H9 (cell line): Measurements from ENCODE around the gene ANO3. TPM values are rescaled to one million over a fixed set of nuclear protein-coding genes. Genes with fewer than 3 reads are reported as not detected.

Source experiments
- DNase-seq: peaks from one replicate; pipeline ENCODE4 v3.0.0-alpha.2; 2017
- H2AFZ ChIP-seq: one replicate; pipeline ENCODE4 v1.6.1; 2013; ENCODE audit warnings: mild to moderate bottlenecking, low read length, control low read depth, moderate library complexity
- H2AK5ac ChIP-seq: 2 replicates; pipeline ENCODE4 v1.6.1; 2013; ENCODE audit warnings: low read length, control low read depth, mixed read lengths; ENCODE audit not compliant: insufficient read length
- H2BK120ac ChIP-seq: one replicate; pipeline ENCODE4 v1.6.1; 2013; ENCODE audit warnings: low read depth, mild to moderate bottlenecking, low read length, control low read depth, inconsistent platforms; ENCODE audit not compliant: poor library complexity, severe bottlenecking
- H2BK12ac ChIP-seq: 2 replicates; pipeline ENCODE4 v1.6.1; 2013; ENCODE audit warnings: low read length, control low read depth, mixed read lengths, low read depth; ENCODE audit not compliant: insufficient read length
- H2BK15ac ChIP-seq: 2 replicates; pipeline ENCODE4 v1.6.1; 2013; ENCODE audit warnings: low read depth, low read length, control low read depth
- H2BK20ac ChIP-seq: one replicate; pipeline ENCODE4 v1.6.1; 2013; ENCODE audit warnings: low read depth, mild to moderate bottlenecking, low read length, control low read depth, inconsistent platforms; ENCODE audit not compliant: poor library complexity, severe bottlenecking
- H2BK5ac ChIP-seq: 2 replicates; pipeline ENCODE4 v1.6.1; 2013; ENCODE audit warnings: low read length, control low read depth, mixed read lengths; ENCODE audit not compliant: insufficient read length
- H3K14ac ChIP-seq: 2 replicates; pipeline ENCODE4 v1.6.1; 2013; ENCODE audit warnings: low read length, control low read depth; ENCODE audit not compliant: insufficient read depth
- H3K18ac ChIP-seq: 2 replicates; pipeline ENCODE4 v1.6.1; 2013; ENCODE audit warnings: low read depth, mild to moderate bottlenecking, mixed read lengths, low read length, control low read depth; ENCODE audit not compliant: insufficient read length
- H3K23ac ChIP-seq: 2 replicates; pipeline ENCODE4 v1.6.1; 2013; ENCODE audit warnings: low read length, control low read depth, mixed read lengths, low read depth; ENCODE audit not compliant: insufficient read length
- H3K23me2 ChIP-seq: 2 replicates; pipeline ENCODE4 v1.6.1; 2013; ENCODE audit warnings: low read depth, mild to moderate bottlenecking, mixed read lengths, low read length, control low read depth; ENCODE audit not compliant: insufficient read length, poor library complexity, severe bottlenecking
- H3K27ac ChIP-seq: 2 replicates; pipeline ENCODE4 v1.5.1; 2013; ENCODE audit warnings: low read length, control low read depth, mixed read lengths, low read depth; ENCODE audit not compliant: insufficient read length
- H3K27me3 ChIP-seq: 2 replicates; pipeline ENCODE4 v1.6.1; 2013; ENCODE audit warnings: low read length, control low read depth, inconsistent platforms; ENCODE audit not compliant: insufficient read depth
- H3K4ac ChIP-seq: 2 replicates; pipeline ENCODE4 v1.6.1; 2013; ENCODE audit warnings: low read depth, mild to moderate bottlenecking, control low read depth, inconsistent platforms, low read length, moderate library complexity
- H3K4me1 ChIP-seq: 2 replicates; pipeline ENCODE4 v1.6.1; 2013; ENCODE audit warnings: low read length, control low read depth, inconsistent platforms; ENCODE audit not compliant: insufficient read depth
- H3K4me2 ChIP-seq: 2 replicates; pipeline ENCODE4 v1.6.1; 2013; ENCODE audit warnings: low read length, control low read depth, mixed read lengths; ENCODE audit not compliant: insufficient read length, insufficient read depth
- H3K56ac ChIP-seq: 2 replicates; pipeline ENCODE4 v1.6.1; 2013; ENCODE audit warnings: low read depth, mild to moderate bottlenecking, mixed read lengths, low read length, control low read depth; ENCODE audit not compliant: insufficient read length
- H3K79me1 ChIP-seq: 2 replicates; pipeline ENCODE4 v1.6.1; 2013; ENCODE audit warnings: low read depth, mild to moderate bottlenecking, moderate library complexity, low read length, control low read depth, inconsistent platforms; ENCODE audit not compliant: insufficient read depth, poor library complexity, severe bottlenecking
- H3K79me2 ChIP-seq: 2 replicates; pipeline ENCODE4 v1.6.1; 2013; ENCODE audit warnings: low read length, control low read depth, inconsistent platforms; ENCODE audit not compliant: insufficient read depth
- H3K9ac ChIP-seq: 2 replicates; pipeline ENCODE4 v1.6.1; 2013; ENCODE audit warnings: low read length, control low read depth, mixed read lengths; ENCODE audit not compliant: insufficient read length; ENCODE audit errors: extremely low read depth
- H3K9me3 ChIP-seq: one replicate; pipeline ENCODE4 v1.6.1; 2013; ENCODE audit warnings: low read depth, low read length, inconsistent platforms; ENCODE audit not compliant: control insufficient read depth
- H3T11ph ChIP-seq: one replicate; pipeline ENCODE4 v1.6.1; 2013; ENCODE audit warnings: mild to moderate bottlenecking, low read length, control low read depth, inconsistent platforms
- H4K20me1 ChIP-seq: one replicate; pipeline ENCODE4 v1.6.1; 2013; ENCODE audit not compliant: control insufficient read depth, insufficient read length, insufficient read depth
- H4K5ac ChIP-seq: 2 replicates; pipeline ENCODE4 v1.6.1; 2013; ENCODE audit warnings: low read depth, mild to moderate bottlenecking, mixed read lengths, low read length, control low read depth; ENCODE audit not compliant: insufficient read length
- H4K8ac ChIP-seq: replicated peaks from 2 replicates; pipeline ENCODE4 v1.6.1; 2013; ENCODE audit warnings: low read length, control low read depth, mixed read lengths, low read depth; ENCODE audit not compliant: insufficient read length
- H4K91ac ChIP-seq: 2 replicates; pipeline ENCODE4 v1.6.1; 2013; ENCODE audit warnings: low read depth, mild to moderate bottlenecking, moderate library complexity, mixed read lengths, low read length, control low read depth; ENCODE audit not compliant: insufficient read length
- H3K27ac Mint-ChIP-seq, 3 experiments: 2 replicates in 2 of 3; 3 replicates in 1 of 3; pipeline ENCODE4 v1.8.0; 2020 to 2021; ENCODE audit warnings: mixed read lengths in 3 of 3, mild to moderate bottlenecking in 1 of 3, moderate library complexity in 1 of 3
- H3K27me3 Mint-ChIP-seq: 2 replicates; pipeline ENCODE4 v1.8.0; 2021; ENCODE audit warnings: low read depth, mild to moderate bottlenecking, moderate library complexity, mixed read lengths
- H3K36me3 Mint-ChIP-seq, 3 experiments: 2 replicates in 2 of 3; 3 replicates in 1 of 3; pipeline ENCODE4 v1.8.0; 2020 to 2021; ENCODE audit warnings: low read depth in 3 of 3, mixed read lengths in 3 of 3; ENCODE audit not compliant: insufficient read depth in 1 of 3
- H3K4me1 Mint-ChIP-seq, 2 experiments: 2 replicates each; pipeline ENCODE4 v1.8.0; 2020; ENCODE audit warnings: mixed read lengths in 2 of 2
- H3K4me3 Mint-ChIP-seq, 2 experiments: 2 replicates in 1 of 2; 3 replicates in 1 of 2; pipeline ENCODE4 v1.8.0; 2020 to 2021; ENCODE audit warnings: mild to moderate bottlenecking in 2 of 2, mixed read lengths in 2 of 2, moderate library complexity in 1 of 2
- H3K9me3 Mint-ChIP-seq, 2 experiments: 2 replicates in 1 of 2; 3 replicates in 1 of 2; pipeline ENCODE4 v1.8.0; 2020; ENCODE audit warnings: mild to moderate bottlenecking in 2 of 2, mixed read lengths in 2 of 2, moderate library complexity in 1 of 2
- CTCF ChIP-seq: fragments of 200-600 bp; sonication (generic); conservative IDR thresholded peaks from 3 replicates; pipeline ENCODE4 v1.8.0; 2021; ENCODE audit warnings: antibody characterized with exemption, mild to moderate bottlenecking
- WGBS: extraction: QIAGEN DNeasy Blood & Tissue Kit; methylation state at CpG from one replicate; pipeline ENCODE4 v1.1.7; 2013; ENCODE audit warnings: missing lambda C conversion rate, low lambda C conversion rate, mixed read lengths; ENCODE audit not compliant: insufficient read length; ENCODE audit errors: extremely low coverage; 5-methylcytosine and 5-hydroxymethylcytosine counted together
- total RNA-seq: library from RNA; stranded (reverse); gene quantifications from 2 replicates; pipeline ENCODE4 v1.2.1, GENCODE V29; 2021

ANO3 gene
- total RNA-seq, 1 experiment from 2014 or later = not detected

GRCh38 chr11:26556582-26556981 is 224.7 kb downstream of the ANO3 start:
- Mint-ChIP-seq H3K4me3 (no peak overlapping the region), H3K9me3 (no peaks in the 10 kb centered on the region), H3K4me1 (peaks cover 4% of the 10 kb centered on the region in 2 experiments), H3K27ac (peak overlapping the region in 1 of 3 experiments; percentile 52; a peak in 1 of 7 replicates), H3K36me3 (no peaks in the 10 kb centered on the region; a peak in 1 of 7 replicates), H3K27me3 (peaks cover 2% of the 10 kb centered on the region; the same call in 1 of the 2 replicates)
- no peak overlapping the region for H2BK5ac ChIP-seq
- H3K23ac ChIP-seq = no peak overlapping the region
- H2AFZ ChIP-seq = no peak overlapping the region
- H4K8ac ChIP-seq = no peak overlapping the region
- H2BK15ac ChIP-seq = no peak overlapping the region
- no peaks in the 10 kb centered on the region for H4K20me1 ChIP-seq
- H4K91ac ChIP-seq = no peak overlapping the region
- no peak overlapping the region for H2BK12ac ChIP-seq
- no peak for TF ChIP-seq CTCF
- H3K4me2 ChIP-seq = no peak overlapping the region
- no peaks in the 10 kb centered on the region for H3K23me2 ChIP-seq
- no CpG with 5 or more reads among the region's 1 CpG for WGBS
- H3K56ac ChIP-seq = no peak overlapping the region
- DNase-seq = no peak
- no peak overlapping the region for H3K27ac ChIP-seq
- no peak overlapping the region for H3K18ac ChIP-seq
- no peak overlapping the region for H2AK5ac ChIP-seq
- H3K79me1 ChIP-seq = no peaks in the 10 kb centered on the region
- H2BK20ac ChIP-seq = no peak overlapping the region
- H3K9ac ChIP-seq = no peak overlapping the region
- no peak overlapping the region for H2BK120ac ChIP-seq
- no peak overlapping the region for H3K14ac ChIP-seq
- no peak overlapping the region for H3T11ph ChIP-seq
- H3K4ac ChIP-seq = no peak overlapping the region
- H3K9me3 ChIP-seq = no peaks in the 10 kb centered on the region
- H3K4me1 ChIP-seq = no peaks in the 10 kb centered on the region
- no peak overlapping the region for H4K5ac ChIP-seq
- H3K79me2 ChIP-seq = no peaks in the 10 kb centered on the region
- H3K27me3 ChIP-seq = no peaks in the 10 kb centered on the region
